Osteoblast (primary cell): Measurements from ENCODE around the gene POU2F1. TPM values are rescaled to one million over a fixed set of nuclear protein-coding genes. Genes with fewer than 3 reads are reported as not detected.

ENCODE experiments used
- DNase-seq: peaks from one replicate; pipeline ENCODE4 v3.0.0; 2011; ENCODE audit warnings: low spot score, mixed read lengths; ENCODE audit not compliant: insufficient read length; ENCODE audit errors: missing footprints
- H2AFZ ChIP-seq: 2 replicates; pipeline ENCODE4 v1.6.0; 2011; ENCODE audit warnings: mild to moderate bottlenecking, low read length
- H3K27ac ChIP-seq: 2 replicates; pipeline ENCODE4 v1.5.1; 2011; ENCODE audit warnings: mild to moderate bottlenecking, low read depth, low read length, moderate library complexity
- H3K27me3 ChIP-seq: 2 replicates; pipeline ENCODE4 v1.6.0; 2012; ENCODE audit warnings: mild to moderate bottlenecking, control low read depth, inconsistent platforms, low read length, moderate library complexity; ENCODE audit not compliant: insufficient read depth
- H3K36me3 ChIP-seq: 2 replicates; pipeline ENCODE4 v1.5.1; 2011; ENCODE audit warnings: mild to moderate bottlenecking, low read length, control low read depth, moderate library complexity; ENCODE audit not compliant: insufficient read depth
- H3K4me1 ChIP-seq: 2 replicates; pipeline ENCODE4 v1.5.1; 2011; ENCODE audit warnings: mild to moderate bottlenecking, low read length, control low read depth, moderate library complexity; ENCODE audit not compliant: insufficient read depth
- H3K4me2 ChIP-seq: 2 replicates; pipeline ENCODE4 v1.6.0; 2011; ENCODE audit warnings: mild to moderate bottlenecking, low read length; ENCODE audit not compliant: insufficient read depth
- H3K4me3 ChIP-seq: fragments of 200-600 bp; sonication (generic); 3 replicates; pipeline ENCODE4 v1.5.1; 2012; ENCODE audit warnings: mild to moderate bottlenecking, low read length, inconsistent platforms; ENCODE audit not compliant: insufficient read depth
- H3K79me2 ChIP-seq: 2 replicates; pipeline ENCODE4 v1.6.0; 2012; ENCODE audit warnings: mild to moderate bottlenecking, low read length, control low read depth, inconsistent platforms; ENCODE audit not compliant: insufficient read depth
- H3K9me3 ChIP-seq: 2 replicates; pipeline ENCODE4 v1.5.1; 2011; ENCODE audit warnings: low read depth, low read length, control low read depth
- H4K20me1 ChIP-seq: 2 replicates; pipeline ENCODE4 v1.6.0; 2012; ENCODE audit warnings: mild to moderate bottlenecking, low read length, control low read depth; ENCODE audit not compliant: insufficient read depth
- CTCF ChIP-seq: IDR thresholded peaks from 2 replicates; pipeline ENCODE4 v1.5.1; 2011; ENCODE audit warnings: mild to moderate bottlenecking, low read depth, low read length, moderate library complexity; ENCODE audit errors: extremely low read depth
- total RNA-seq: library from RNA; depleted of rRNA; stranded (reverse); fragments of >200 nt; gene quantifications from 2 replicates; pipeline ENCODE4 v1.2.3, GENCODE V29; 2012

Gene POU2F1
- total RNA-seq, 1 donor, result 11.6 TPM

- Histone ChIP-seq H3K4me2 (no peak overlapping the region), H3K27me3 (peaks cover 13% of the 10 kb centered on the region), H4K20me1 (no peaks in the 10 kb centered on the region), H3K36me3 (no peaks in the 10 kb centered on the region), H3K4me1 (no peaks in the 10 kb centered on the region), H3K27ac (no peak overlapping the region), H2AFZ (no peak overlapping the region), H3K9me3 (no peaks in the 10 kb centered on the region), H3K4me3 (no peak overlapping the region), H3K79me2 (no peaks in the 10 kb centered on the region)
- TF ChIP-seq CTCF, result no peak
- no peak for DNase-seq
Observed at GRCh38 chr1:167208624-167208976, 12.1 kb upstream of the POU2F1 start.

- no peaks in the 10 kb centered on the region for H3K79me2 ChIP-seq
- no peak for TF ChIP-seq CTCF
- no peak for DNase-seq
Observed at GRCh38 chr1:167209044-167209443, 11.6 kb upstream of the POU2F1 start.

GRCh38 chr1:167210966-167211674 is 9.6 kb upstream of the POU2F1 start:
- Histone ChIP-seq H3K4me2 (no peak overlapping the region), H3K27ac (no peak overlapping the region), H3K79me2 (no peaks in the 10 kb centered on the region), H3K4me3 (no peak overlapping the region), H3K9me3 (no peaks in the 10 kb centered on the region), H4K20me1 (no peaks in the 10 kb centered on the region), H2AFZ (no peak overlapping the region), H3K27me3 (peaks cover 13% of the 10 kb centered on the region), H3K36me3 (no peaks in the 10 kb centered on the region), H3K4me1 (no peaks in the 10 kb centered on the region)
- peak; percentile 41 for DNase-seq
- no peak for TF ChIP-seq CTCF

More at GRCh38 chr1:167209044-167209443, 11.6 kb upstream of the POU2F1 start:
- Histone ChIP-seq H3K27me3 (peaks cover 13% of the 10 kb centered on the region), H3K27ac (no peak overlapping the region), H3K4me3 (no peak overlapping the region), H3K36me3 (no peaks in the 10 kb centered on the region), H3K9me3 (no peaks in the 10 kb centered on the region), H4K20me1 (no peaks in the 10 kb centered on the region), H3K4me2 (no peak overlapping the region), H2AFZ (no peak overlapping the region), H3K4me1 (no peaks in the 10 kb centered on the region)

- no peak for TF ChIP-seq CTCF
- Histone ChIP-seq H3K4me3 (no peak overlapping the region), H3K79me2 (no peaks in the 10 kb centered on the region), H3K9me3 (no peaks in the 10 kb centered on the region), H2AFZ (no peak overlapping the region), H3K36me3 (no peaks in the 10 kb centered on the region), H3K27ac (no peak overlapping the region), H3K4me2 (no peak overlapping the region), H3K4me1 (no peaks in the 10 kb centered on the region), H3K27me3 (peaks cover 13% of the 10 kb centered on the region), H4K20me1 (no peaks in the 10 kb centered on the region)
- DNase-seq, result no peak
Observed at GRCh38 chr1:167212025-167212424, 8.7 kb upstream of the POU2F1 start.
